HUDEP-2 (cell line): ENCODE data around the gene ITGA11.
A peak's percentile ranks its signal among the peaks of the same experiment; 100 is the strongest.

Experiments
- DNase-seq, 76 experiments: peaks; one replicate each; lab custom pipeline; 2025; ENCODE audit not compliant: unreplicated experiment in 76 of 76; lab: John Stamatoyannopoulos, UW

ITGA11 gene, protein sequence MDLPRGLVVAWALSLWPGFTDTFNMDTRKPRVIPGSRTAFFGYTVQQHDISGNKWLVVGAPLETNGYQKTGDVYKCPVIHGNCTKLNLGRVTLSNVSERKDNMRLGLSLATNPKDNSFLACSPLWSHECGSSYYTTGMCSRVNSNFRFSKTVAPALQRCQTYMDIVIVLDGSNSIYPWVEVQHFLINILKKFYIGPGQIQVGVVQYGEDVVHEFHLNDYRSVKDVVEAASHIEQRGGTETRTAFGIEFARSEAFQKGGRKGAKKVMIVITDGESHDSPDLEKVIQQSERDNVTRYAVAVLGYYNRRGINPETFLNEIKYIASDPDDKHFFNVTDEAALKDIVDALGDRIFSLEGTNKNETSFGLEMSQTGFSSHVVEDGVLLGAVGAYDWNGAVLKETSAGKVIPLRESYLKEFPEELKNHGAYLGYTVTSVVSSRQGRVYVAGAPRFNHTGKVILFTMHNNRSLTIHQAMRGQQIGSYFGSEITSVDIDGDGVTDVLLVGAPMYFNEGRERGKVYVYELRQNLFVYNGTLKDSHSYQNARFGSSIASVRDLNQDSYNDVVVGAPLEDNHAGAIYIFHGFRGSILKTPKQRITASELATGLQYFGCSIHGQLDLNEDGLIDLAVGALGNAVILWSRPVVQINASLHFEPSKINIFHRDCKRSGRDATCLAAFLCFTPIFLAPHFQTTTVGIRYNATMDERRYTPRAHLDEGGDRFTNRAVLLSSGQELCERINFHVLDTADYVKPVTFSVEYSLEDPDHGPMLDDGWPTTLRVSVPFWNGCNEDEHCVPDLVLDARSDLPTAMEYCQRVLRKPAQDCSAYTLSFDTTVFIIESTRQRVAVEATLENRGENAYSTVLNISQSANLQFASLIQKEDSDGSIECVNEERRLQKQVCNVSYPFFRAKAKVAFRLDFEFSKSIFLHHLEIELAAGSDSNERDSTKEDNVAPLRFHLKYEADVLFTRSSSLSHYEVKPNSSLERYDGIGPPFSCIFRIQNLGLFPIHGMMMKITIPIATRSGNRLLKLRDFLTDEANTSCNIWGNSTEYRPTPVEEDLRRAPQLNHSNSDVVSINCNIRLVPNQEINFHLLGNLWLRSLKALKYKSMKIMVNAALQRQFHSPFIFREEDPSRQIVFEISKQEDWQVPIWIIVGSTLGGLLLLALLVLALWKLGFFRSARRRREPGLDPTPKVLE

GRCh38 chr15:68431792-68432401 lies at the start of gene ITGA11:
ITGA11 (minus strand) TSS chr15:68432163; CDS start chr15:68432066, 97 bp downstream.
- DNase-seq, result no peak

DNA sequence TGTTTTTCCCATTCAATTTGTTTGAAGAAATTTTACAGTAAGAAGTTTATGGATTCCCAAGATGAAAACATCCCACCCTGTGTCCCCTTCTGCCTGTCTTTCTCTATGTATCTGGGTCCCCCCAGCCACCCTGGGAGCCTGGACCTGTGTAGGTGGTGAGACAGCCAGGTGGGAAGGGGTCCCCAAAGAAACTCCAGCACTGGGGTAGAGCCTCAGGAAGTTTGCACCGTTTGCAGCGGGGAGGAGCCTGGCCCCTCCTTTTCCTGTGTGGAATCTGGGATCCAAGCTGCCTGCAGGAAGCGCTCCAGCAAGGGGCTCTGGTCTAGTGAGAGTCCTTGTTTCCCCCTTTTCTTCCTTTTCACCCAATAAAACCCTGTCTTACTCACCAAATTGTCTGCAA lies 49.4 kb upstream of the ITGA11 start:
- no peak for DNase-seq

DNA sequence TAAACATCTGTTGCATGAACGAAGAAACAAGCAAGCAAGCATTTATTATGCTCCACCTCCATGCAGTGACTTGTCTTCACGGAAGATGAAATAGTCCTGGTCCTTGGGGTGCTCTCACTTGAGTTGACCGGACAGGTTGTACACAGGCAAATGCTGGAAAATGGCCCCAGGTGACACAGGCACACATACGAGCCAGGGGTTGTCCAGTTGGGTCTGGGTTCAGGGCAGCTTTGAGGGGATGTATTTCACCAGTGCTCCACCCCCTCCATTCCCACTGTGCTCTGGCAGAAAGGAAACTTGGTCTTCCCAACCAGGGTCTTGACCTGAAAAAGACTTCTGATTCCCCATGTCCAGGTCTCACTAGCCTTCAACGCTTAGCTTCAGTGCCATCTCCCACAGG lies 48.3 kb upstream of the ITGA11 start:
- no peak for DNase-seq

DNA sequence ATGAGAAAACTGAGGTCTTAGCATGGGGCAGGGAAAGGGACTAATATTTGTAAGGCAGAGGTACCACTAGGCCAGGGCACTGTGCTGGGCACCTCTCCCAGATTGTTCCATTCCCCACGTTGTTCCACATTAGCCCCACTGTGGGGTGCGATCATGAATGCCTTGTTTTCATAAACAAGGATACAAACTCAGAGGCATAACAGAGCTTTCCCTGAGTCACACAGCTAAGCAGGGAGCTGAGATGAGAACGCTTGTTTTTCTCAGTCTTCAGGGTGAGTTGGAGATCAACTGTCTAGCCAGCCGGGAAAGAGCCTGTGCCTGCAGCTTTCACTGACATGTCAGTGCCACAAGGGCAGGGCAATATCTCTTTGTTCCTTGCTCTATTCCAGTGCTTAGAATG lies 47.9 kb upstream of the ITGA11 start:
- DNase-seq, result no peak

GRCh38 chr15:68479406-68479805 lies 47.4 kb upstream of the ITGA11 start:
- no peak for DNase-seq

DNA sequence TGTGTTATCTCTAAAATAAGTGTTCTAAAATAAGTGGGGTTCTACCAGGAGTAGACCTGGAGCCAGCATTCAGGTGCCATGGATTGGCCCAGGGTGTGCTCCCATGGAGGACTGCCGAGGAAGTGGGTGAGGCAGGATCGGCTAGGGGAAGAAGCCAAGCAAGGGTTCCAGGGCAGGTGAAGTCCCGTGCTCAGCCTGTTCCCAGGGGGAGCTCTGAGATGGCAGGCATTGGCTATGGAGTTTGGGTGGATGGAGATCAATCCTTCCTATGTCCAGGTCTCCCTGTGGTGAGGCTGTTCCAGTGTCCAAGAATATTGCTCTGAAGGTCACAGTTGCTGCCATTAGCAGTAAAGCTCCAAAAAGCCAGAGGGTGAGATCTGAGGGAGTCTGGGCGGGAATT lies 46.9 kb upstream of the ITGA11 start:
- no peak for DNase-seq

DNA sequence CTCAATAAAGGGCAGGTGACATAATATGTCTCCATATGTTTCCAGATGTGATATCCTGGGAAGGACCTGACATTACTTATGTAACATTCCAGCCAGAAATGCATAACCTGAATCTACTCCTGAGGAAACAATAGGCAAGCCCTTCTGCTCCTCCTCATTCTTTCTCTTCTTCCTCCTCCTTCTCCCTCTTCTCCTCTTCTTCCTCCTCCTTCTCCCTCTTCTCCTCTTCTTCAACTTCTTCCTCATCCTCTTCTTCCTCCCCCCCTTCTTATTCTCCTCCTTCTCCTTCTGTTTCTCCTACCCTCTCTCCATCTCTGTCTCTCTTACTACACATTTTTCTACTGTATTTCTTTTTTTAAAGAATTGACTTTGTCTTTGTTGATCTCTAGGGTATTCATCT lies 43.5 kb upstream of the ITGA11 start:
- DNase-seq, result no peak

- DNase-seq, result no peak
These were observed 39.6 kb upstream of the ITGA11 start for GRCh38 chr15:68471541-68471940.

GRCh38 chr15:68470976-68471375 lies 39.0 kb upstream of the ITGA11 start:
- no peak for DNase-seq

- DNase-seq, result no peak
These were observed 38.2 kb upstream of the ITGA11 start for GRCh38 chr15:68470049-68470742.

GRCh38 chr15:68469162-68470048 lies 37.4 kb upstream of the ITGA11 start:
- DNase-seq, result no peak

DNA sequence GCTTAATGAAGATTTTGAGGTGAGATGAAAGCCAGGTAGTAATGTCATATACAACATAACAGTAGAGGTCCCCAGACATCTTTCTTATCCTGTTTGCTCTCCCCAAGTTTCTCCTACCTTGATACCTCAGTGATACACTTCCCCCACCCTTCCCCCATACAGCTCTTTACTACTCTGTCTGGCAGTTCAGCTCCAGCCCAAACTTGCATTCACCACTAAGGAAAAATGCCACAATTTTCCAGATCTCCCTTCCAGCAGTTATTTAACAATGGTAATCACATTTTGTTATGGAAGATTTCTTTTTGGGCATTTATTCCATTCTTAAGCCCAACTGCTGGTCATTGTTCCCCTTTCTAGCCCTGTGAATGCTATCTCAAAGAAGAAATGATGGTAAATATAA lies 34.9 kb upstream of the ITGA11 start:
- DNase-seq, result no peak

GRCh38 chr15:68465861-68466560 lies 34.0 kb upstream of the ITGA11 start:
- no peak for DNase-seq

DNA sequence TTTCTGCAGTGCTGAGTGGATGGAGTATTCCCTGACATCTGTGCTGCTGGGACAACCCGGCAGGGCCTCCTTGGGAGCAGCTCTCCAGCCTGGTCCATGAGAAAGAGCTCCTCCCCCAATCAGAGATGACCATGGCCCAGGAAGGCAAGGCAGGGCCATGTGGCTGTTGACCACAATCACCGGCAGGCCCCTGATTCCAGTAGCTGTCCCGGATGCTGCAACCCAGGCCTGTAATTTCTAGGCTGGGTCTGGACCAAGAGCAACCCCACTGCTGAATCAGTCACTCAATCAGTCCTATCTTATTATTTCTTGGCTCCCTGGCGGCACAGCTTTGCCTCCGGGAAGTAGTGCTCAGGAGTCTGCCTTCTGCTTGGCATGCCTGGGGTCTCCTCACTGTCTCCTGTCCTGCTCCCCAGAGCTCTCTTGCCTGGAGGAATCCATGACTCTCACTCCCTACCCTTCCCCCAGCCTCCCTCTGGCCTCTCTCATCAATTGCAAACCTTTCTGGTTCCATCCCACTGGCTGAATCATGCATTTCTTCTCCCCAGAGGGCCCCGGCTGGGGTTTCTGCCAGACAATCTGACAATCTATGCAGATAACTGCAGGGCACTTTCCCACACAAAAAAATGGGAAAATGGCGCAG lies 32.6 kb upstream of the ITGA11 start:
- no peak for DNase-seq

DNA sequence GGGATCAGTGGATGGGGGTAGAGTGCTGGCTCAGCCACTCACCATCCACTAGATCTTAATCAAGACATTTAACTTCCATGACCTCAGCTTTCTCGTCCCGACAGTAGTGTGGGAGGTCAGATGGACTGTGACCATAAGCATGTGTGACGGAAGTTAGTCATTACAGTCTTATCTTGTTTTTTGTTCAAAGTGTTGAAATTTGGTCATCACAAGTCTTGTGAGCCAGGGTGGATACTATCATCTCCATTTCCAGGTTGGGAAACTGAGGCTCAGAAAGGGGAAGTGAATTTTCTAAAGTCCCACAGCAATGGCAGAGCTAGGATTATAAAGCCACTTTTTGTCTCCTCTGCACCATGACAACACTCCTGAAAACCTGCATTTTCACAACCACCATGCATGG lies 32.0 kb upstream of the ITGA11 start:
- peak in 1 of 76 experiments; percentile 26 for DNase-seq

DNA sequence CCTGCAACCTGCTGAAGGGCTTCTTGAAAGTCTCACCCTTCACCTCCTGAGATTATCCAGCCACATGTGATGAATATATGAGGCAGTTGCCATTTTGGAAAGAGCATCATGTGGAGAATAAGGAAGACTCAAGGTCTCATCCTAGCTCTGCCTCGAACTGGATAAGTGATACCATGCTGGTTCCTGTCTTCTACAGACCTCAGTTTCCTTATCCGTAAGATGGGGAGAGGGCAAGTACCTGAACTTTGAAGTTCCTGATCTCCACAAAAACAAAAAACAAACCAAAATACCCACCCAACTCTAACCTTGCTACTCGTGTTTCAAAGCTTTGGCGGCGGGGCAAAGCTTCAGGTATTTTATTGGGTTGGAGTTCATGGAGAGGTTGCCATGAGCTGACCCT lies 31.5 kb upstream of the ITGA11 start:
- DNase-seq, result no peak

GRCh38 chr15:68460166-68460565 lies 28.2 kb upstream of the ITGA11 start:
- no peak for DNase-seq

- no peak for DNase-seq
These were observed 18.2 kb upstream of the ITGA11 start for GRCh38 chr15:68450192-68450591.
